Large intestine (tissue), 3 donors: Measurements from ENCODE around the gene CBLN1. TPM values are rescaled to one million over a fixed set of nuclear protein-coding genes. Genes with fewer than 3 reads are reported as not detected.

Experiments used
- DNase-seq, 2 donors: peaks; one replicate each; pipeline versions ENCODE4 v3.0.0 to v3.0.0-alpha.2; 2013
- H3K27ac ChIP-seq: one replicate; pipeline ENCODE4 v1.5.1; 2013; ENCODE audit warnings: low read length
- H3K27me3 ChIP-seq: 2 replicates; pipeline ENCODE4 v1.6.1; 2013; ENCODE audit warnings: low read length; ENCODE audit not compliant: control insufficient read depth, insufficient read depth
- H3K36me3 ChIP-seq: 2 replicates; pipeline ENCODE4 v1.6.1; 2013; ENCODE audit warnings: low read length; ENCODE audit not compliant: control insufficient read depth, insufficient read depth
- H3K4me1 ChIP-seq: one replicate; pipeline ENCODE4 v1.6.1; 2013; ENCODE audit warnings: low read length; ENCODE audit not compliant: control insufficient read depth, insufficient read depth
- H3K4me3 ChIP-seq: one replicate; pipeline ENCODE4 v1.5.1; 2013; ENCODE audit warnings: low read length
- H3K9me3 ChIP-seq: one replicate; pipeline ENCODE4 v1.6.1; 2013; ENCODE audit warnings: mild to moderate bottlenecking, low read depth, low read length, moderate library complexity; ENCODE audit not compliant: control insufficient read depth
- WGBS: methylation state at CpG from one replicate; pipeline ENCODE4 v1.1.5; 2013; ENCODE audit warnings: low lambda C conversion rate; ENCODE audit not compliant: insufficient coverage; 5-methylcytosine and 5-hydroxymethylcytosine counted together
- polyA plus RNA-seq: library from polyadenylated mRNA; unstranded; fragments of 120-200 nt; gene quantifications from one replicate; pipeline ENCODE4 v1.2.1, GENCODE V29; 2013

CBLN1 gene
- polyA plus RNA-seq, 1 donor = 1.8 TPM

GRCh38 chr16:49278567-49278827 lies 3.1 kb downstream of the CBLN1 start:
- H3K36me3 ChIP-seq = no peaks in the 10 kb centered on the region
- 3% methylated on average over 5 of the region's 11 CpGs for WGBS
- no peak overlapping the region for H3K27ac ChIP-seq
- H3K27me3 ChIP-seq = peaks cover 89% of the 10 kb centered on the region
- peaks cover 6% of the 10 kb centered on the region for H3K9me3 ChIP-seq
- no peak for DNase-seq
- H3K4me3 ChIP-seq = no peak overlapping the region
- H3K4me1 ChIP-seq = peaks cover 23% of the 10 kb centered on the region

- H3K4me3 ChIP-seq = no peak overlapping the region
- peaks cover 89% of the 10 kb centered on the region for H3K27me3 ChIP-seq
- peaks cover 19% of the 10 kb centered on the region for H3K4me1 ChIP-seq
- peaks cover 6% of the 10 kb centered on the region for H3K9me3 ChIP-seq
- WGBS = 0% methylated on average over 1 of the region's 49 CpGs
- no peak for DNase-seq
- H3K36me3 ChIP-seq = no peaks in the 10 kb centered on the region
- no peak overlapping the region for H3K27ac ChIP-seq
These were observed 3.7 kb downstream of the CBLN1 start for GRCh38 chr16:49277766-49278566.

- DNase-seq = no peak
- Histone ChIP-seq H3K4me1 (peaks cover 13% of the 10 kb centered on the region), H3K4me3 (no peak overlapping the region), H3K36me3 (no peaks in the 10 kb centered on the region), H3K9me3 (peaks cover 6% of the 10 kb centered on the region), H3K27ac (no peak overlapping the region), H3K27me3 (peaks cover 88% of the 10 kb centered on the region)
- WGBS = no CpG with 5 or more reads among the region's 18 CpGs
These were observed 4.3 kb downstream of the CBLN1 start for GRCh38 chr16:49277386-49277742.

- no peak for DNase-seq
- Histone ChIP-seq H3K4me1 (peaks cover 12% of the 10 kb centered on the region), H3K4me3 (no peak overlapping the region), H3K9me3 (peaks cover 6% of the 10 kb centered on the region), H3K27ac (no peak overlapping the region), H3K27me3 (peaks cover 92% of the 10 kb centered on the region), H3K36me3 (no peaks in the 10 kb centered on the region)
- WGBS = 20% methylated on average over 1 of the region's 19 CpGs
These were observed 4.8 kb downstream of the CBLN1 start for GRCh38 chr16:49276646-49277385.

- Histone ChIP-seq H3K9me3 (peaks cover 6% of the 10 kb centered on the region), H3K4me3 (no peak overlapping the region), H3K27me3 (peaks cover 88% of the 10 kb centered on the region), H3K36me3 (no peaks in the 10 kb centered on the region), H3K27ac (no peak overlapping the region), H3K4me1 (peaks cover 12% of the 10 kb centered on the region)
- no CpG with 5 or more reads among the region's 5 CpGs for WGBS
- no peak for DNase-seq
These were observed 5.8 kb downstream of the CBLN1 start for GRCh38 chr16:49275870-49276269.

GRCh38 chr16:49275050-49275730 lies 6.4 kb downstream of the CBLN1 start:
- H3K27me3 ChIP-seq = peaks cover 81% of the 10 kb centered on the region
- DNase-seq = no peak
- H3K27ac ChIP-seq = no peak overlapping the region
- WGBS = 20% methylated on average over 1 of the region's 34 CpGs
- no peaks in the 10 kb centered on the region for H3K36me3 ChIP-seq
- peaks cover 6% of the 10 kb centered on the region for H3K9me3 ChIP-seq
- H3K4me1 ChIP-seq = peaks cover 12% of the 10 kb centered on the region
- H3K4me3 ChIP-seq = no peak overlapping the region

- Histone ChIP-seq H3K9me3 (peaks cover 4% of the 10 kb centered on the region), H3K4me3 (no peak overlapping the region), H3K27me3 (peaks cover 75% of the 10 kb centered on the region), H3K4me1 (peaks cover 11% of the 10 kb centered on the region), H3K27ac (no peak overlapping the region), H3K36me3 (no peaks in the 10 kb centered on the region)
- no CpG with 5 or more reads among the region's 11 CpGs for WGBS
- no peak for DNase-seq
These were observed 7.0 kb downstream of the CBLN1 start for GRCh38 chr16:49274591-49274990.

GRCh38 chr16:49273771-49274170 lies 7.9 kb downstream of the CBLN1 start:
- Histone ChIP-seq H3K9me3 (peaks cover 4% of the 10 kb centered on the region), H3K4me1 (peaks cover 11% of the 10 kb centered on the region), H3K27ac (no peak overlapping the region), H3K4me3 (no peak overlapping the region), H3K27me3 (peaks cover 67% of the 10 kb centered on the region), H3K36me3 (no peaks in the 10 kb centered on the region)
- WGBS = no CpG with 5 or more reads among the region's 3 CpGs
- no peak for DNase-seq

GRCh38 chr16:49271363-49271762 lies 10.3 kb downstream of the CBLN1 start:
- no peaks in the 10 kb centered on the region for H3K9me3 ChIP-seq
- peaks cover 13% of the 10 kb centered on the region for H3K4me1 ChIP-seq
- WGBS = no CpG with 5 or more reads among the region's 3 CpGs
- peaks cover 43% of the 10 kb centered on the region for H3K27me3 ChIP-seq
- DNase-seq = no peak
- H3K4me3 ChIP-seq = no peak overlapping the region
- no peaks in the 10 kb centered on the region for H3K36me3 ChIP-seq
- no peak overlapping the region for H3K27ac ChIP-seq

- no CpG with 5 or more reads among the region's 3 CpGs for WGBS
- no peak overlapping the region for H3K4me3 ChIP-seq
- H3K4me1 ChIP-seq = peaks cover 10% of the 10 kb centered on the region
- H3K36me3 ChIP-seq = no peaks in the 10 kb centered on the region
- DNase-seq = peak; percentile 56 to 88
- peak overlapping the region; percentile 18 for H3K27ac ChIP-seq
- no peaks in the 10 kb centered on the region for H3K9me3 ChIP-seq
- H3K27me3 ChIP-seq = peaks cover 22% of the 10 kb centered on the region
These were observed 12.4 kb downstream of the CBLN1 start for GRCh38 chr16:49269201-49269600.
